Transverse colon (tissue), 4 donors: ENCODE results near the gene NOL11.

Experiments used
- CTCF ChIP-seq, 5 experiments: fragments of 200-600 bp in 3 of 5; fragments of 450-650 bp in 2 of 5; sonication (generic) in 3 of 5; IDR thresholded peaks; 1 replicate in 2 of 5; 2 replicates in 3 of 5; pipeline ENCODE4 v1.5.1; 2016 to 2017; ENCODE audit warnings: antibody characterized with exemption in 5 of 5, inconsistent platforms in 3 of 5, mild to moderate bottlenecking in 2 of 5, moderate library complexity in 1 of 5
- EP300 ChIP-seq: sonication (generic); formaldehyde crosslinking; IDR thresholded peaks from one replicate; pipeline ENCODE4 v1.6.1; 2017; ENCODE audit warnings: antibody characterized with exemption, low read depth
- POLR2A ChIP-seq: fragments of 450-650 bp; IDR thresholded peaks from one replicate; pipeline ENCODE4 v1.6.1; 2016; ENCODE audit warnings: antibody characterized with exemption, mild to moderate bottlenecking, moderate library complexity
- POLR2AphosphoS5 ChIP-seq, 3 donors: sonication (generic); formaldehyde crosslinking; IDR thresholded peaks; one replicate each; pipeline ENCODE4 v1.6.1; 2016; ENCODE audit warnings: antibody characterized with exemption in 3 of 3

DNA sequence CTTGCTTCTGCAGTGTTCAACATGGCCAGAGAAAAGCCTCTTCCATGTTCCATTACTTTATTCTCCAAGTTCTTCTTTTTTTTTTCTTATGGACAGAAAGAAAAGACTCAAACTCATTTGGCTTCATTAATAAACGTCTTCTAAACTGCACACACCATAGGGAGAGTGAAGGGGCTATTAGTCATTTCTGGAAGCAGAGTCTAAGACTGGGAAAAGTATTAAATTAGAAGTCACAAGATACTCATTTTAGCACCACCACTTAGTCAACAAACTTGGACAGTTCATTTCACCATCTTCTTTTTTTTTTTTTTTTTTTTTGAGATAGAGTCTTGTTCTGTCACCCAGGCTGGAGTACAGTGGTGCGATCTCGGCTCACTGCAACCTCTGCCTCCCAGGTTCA is 52.8 kb downstream of the NOL11 start:
- TF ChIP-seq POLR2A (no peak), EP300 (no peak), CTCF (IDR thresholded peaks at IDR 0.05) (no peak), POLR2AphosphoS5 (IDR thresholded peaks at IDR 0.05) (no peak)
